Effector CD4-positive, alpha-beta T cell (primary cell): ENCODE measurements around the gene RASGEF1B.

Experiments used
- DNase-seq: peaks from one replicate; pipeline ENCODE4 v3.0.0-alpha.2; 2020

The RASGEF1B gene

DNA sequence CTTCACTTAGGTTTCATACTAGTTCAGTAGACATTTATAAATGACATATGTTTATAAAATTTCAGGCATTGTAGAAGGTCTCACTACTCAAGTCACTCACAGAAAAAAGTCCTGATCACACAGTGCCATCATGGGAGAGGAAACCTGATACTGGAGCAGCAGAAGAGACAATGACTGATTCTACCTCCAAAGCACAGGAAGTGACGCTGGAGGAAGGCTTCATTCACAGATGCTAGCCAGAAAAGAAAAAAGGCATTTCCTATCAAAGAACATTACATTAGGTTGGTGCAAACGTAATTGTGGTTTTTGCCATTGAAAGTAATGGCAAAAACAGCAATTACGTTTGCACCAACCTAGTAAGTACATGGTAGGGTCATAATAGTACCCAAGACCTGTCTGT lies 79.5 kb downstream of the RASGEF1B start:
- no peak for DNase-seq

DNA sequence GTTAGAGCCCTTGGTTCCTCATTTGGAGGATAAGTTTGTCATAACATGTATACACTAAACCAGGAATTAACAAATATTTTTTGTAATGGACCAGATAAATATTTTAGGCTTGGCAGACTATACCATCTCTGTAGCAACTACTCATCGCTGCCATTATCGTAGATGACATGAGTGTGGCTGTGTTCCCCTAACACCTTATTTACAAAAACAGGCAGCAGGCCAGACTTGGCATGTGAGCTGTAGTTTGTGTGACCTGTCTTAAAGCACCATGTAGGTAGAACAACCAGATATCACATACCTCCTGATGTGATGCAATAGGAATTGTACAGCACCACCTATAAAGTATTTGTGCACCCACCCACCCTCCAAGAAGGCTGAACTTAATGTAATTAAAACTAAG lies 82.0 kb downstream of the RASGEF1B start:
- no peak for DNase-seq

DNA sequence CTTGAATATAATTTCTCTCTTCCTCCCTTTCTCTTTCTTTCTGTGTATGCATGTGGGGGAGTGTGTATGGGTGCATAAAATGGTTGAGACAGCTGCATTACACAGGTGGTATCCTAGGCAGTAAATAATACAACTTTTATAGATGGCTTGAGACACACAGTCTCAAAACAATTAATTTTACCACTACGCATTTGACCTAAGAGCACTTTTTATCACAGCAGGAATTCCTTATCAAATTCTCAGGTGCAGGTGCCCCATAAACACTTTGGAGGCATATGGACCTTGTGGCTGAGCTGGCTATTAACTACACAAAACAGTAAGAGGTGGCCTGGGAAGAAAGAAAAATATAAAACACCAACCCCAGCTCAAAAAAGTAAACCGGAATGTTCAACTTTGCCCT lies 91.3 kb downstream of the RASGEF1B start:
- DNase-seq: no peak

DNA sequence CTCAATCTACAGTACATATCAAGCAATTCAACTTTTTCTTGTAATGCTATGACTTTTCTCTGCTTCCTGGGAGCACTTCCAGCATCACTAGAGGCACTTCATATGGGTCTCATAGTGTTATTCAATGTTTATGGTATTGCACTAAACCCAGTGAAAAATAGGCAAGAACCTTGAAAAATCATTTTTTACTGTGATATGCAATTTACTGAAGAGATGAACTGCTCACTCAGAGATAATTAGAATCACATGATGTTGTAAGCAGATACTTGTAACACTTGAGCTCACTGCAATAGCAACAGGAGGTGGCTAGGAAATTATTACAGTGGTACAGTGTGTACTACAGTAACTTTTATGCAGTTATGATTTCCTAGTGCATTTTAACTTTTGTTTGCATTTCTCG lies 93.3 kb downstream of the RASGEF1B start:
- DNase-seq: no peak

DNA sequence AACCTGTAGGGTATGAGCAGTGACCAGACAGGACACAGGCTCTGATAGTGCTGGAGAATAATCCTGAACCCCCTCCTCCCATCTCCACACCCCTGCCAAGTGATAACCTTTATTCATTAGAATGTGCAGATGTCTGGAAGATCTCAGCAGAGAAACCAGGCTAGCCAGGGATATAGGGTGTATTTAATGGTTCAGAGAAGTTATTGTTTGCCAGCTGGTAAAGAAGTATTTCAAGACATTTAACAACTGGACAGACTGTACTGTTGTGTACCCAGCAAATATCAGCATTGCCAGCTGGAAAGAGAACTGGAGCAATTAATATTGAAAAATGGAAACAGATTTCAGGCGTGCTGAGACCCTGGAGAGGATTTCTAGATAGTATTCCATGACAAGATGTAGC lies 94.5 kb downstream of the RASGEF1B start:
- no peak for DNase-seq

DNA sequence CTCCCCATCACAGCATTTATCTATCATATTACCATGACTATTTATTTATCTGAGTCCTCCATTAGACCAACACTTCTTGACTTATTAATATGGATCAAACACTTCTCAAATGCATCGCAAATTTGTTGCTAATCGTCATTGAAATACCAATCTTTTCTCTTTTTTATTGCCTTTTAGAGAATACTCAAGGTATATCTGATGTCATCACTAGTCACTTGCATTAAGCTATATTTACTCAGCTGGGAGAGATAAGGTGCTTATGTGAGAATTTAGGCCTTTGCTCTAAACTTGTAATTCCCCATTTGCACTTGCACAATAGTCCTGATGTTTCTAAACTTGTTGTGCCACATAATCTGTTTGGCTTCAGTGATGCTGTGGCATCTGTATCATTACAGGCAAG lies 95.0 kb downstream of the RASGEF1B start:
- DNase-seq: no peak
